ENCODE data around the gene PLA2G7. TPM values are rescaled to one million over a fixed set of nuclear protein-coding genes. Genes with fewer than 3 reads are reported as not detected.

Gene PLA2G7
- not detected in 2 replicates for total RNA-seq

DNA sequence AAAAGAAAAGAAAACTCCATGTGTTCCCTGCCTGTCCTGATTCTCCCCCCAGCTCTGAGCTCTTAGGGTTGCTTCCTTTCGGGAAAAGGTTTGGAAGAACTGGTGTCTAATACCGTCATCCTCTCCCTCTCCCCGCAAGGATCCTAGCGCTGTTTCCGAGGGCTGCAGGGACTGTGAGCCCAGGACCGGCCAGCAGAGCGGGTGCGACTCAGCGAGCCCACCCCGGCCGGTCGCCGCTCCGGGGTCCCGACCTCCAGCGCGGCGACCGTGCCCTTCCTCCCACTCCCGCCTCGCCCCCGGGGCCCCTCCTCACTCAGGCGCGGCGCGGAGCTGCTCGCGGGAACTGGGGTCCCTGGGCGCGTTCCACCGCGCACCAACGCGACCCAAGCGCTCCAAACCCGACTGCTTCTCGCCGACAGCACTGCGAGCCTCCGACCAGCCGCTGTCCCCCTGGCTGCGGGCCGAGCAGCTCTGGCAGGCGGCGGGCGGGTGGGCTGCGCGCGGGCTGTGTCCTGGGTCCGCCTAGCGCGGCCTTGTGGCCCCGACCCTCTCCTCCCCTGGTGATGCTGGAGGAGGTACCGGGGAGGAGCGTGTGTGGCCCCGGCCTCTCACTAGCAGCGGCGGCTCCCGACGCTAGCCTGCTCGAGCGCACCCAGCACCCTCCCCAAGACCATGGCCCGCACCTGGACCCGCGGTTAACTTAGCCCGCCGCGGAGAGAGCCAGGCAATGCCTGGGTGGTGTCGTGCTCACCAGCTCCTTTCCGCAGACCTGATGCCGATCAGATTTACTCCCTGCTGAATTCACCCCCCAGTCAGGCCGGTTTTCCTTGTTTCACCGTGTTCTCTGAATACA lies at the start of gene PLA2G7:
Gene PLA2G7, minus strand, starts transcription at position 509 of the 853 bp plus-strand sequence. CDS start 12,484 bp downstream, outside the sequence.

DNA sequence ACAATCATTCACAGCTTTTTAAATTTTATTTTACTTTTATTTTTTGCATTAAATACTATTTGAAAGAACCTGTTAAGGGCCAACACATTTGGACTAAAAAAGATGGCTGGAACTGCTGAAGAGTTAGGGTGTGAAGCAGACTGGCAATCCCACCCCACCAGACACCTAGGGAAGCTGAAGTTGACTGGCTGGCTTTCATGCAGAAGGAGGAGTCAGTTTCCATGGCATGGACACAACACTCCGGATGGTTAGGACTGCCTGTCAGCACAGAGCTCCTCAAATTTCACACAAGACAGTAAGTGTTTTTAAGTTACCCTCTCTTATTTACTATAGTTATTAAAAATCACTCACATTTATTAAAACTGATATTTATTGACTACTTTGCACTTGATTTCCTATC lies 11.5 kb upstream of the PLA2G7 start, which contains the start of gene ANKRD66:
Gene ANKRD66, plus strand, starts transcription at position 238 of the 400 bp plus-strand sequence. CDS start 5,016 bp downstream, outside the sequence.

DNA sequence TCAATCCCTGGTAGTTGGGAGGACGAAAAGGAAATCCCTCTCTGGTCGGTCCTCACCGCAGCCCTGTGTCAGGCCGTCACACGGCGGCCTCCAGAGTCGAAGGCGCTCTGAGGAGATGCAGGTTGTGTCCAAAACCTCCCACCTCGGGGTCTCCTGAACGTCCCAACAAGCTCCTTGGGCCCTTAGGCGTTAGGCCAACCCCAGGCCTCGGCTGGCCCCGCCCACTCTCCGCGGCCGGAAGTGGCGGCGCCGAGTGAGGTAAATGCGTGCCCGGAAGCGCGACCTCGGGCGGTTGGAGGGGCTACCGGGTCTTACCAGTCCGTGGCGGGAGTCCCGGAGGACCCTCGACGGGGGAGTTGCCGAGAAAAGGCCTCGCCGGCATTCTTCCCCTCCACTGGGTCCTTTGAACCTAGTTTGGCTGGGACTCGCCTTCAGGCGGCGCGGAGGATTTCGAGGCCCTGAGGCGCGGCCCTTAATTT lies 47.5 kb downstream of the PLA2G7 start, which contains the start of gene TDRD6:
Gene TDRD6, plus strand, starts transcription at position 267 of the 479 bp plus-strand sequence. CDS start 244 bp downstream, outside the sequence.

Other genes with a start within 250 kb of the PLA2G7 start
- 0.78 and 7.0 TPM in 2 replicates for gene RCAN2, start 243.9 kb downstream of the PLA2G7 start, total RNA-seq
- 0.37 and 0.39 TPM in 2 replicates for gene CYP39A1, start 82.6 kb downstream of the PLA2G7 start, total RNA-seq
- gene SLC25A27, start 82.4 kb downstream of the PLA2G7 start, total RNA-seq: 5.9 and 6.6 TPM in 2 replicates
- gene TDRD6, start 47.5 kb downstream of the PLA2G7 start, total RNA-seq: under 0.01 and 0.20 TPM in 2 replicates
- gene ANKRD66, start 11.6 kb upstream of the PLA2G7 start, total RNA-seq: not detected in 2 replicates
- not detected in 2 replicates for gene MEP1A, start 58.0 kb upstream of the PLA2G7 start, total RNA-seq
- 0.37 TPM in 1 of 2 replicates, not detected in the other for gene ADGRF5, start 186.6 kb upstream of the PLA2G7 start, total RNA-seq

Measured in subcutaneous preadipocyte (primary cell).